SK-N-SH treated with all-trans-retinoic acid at 6 μM for 48 hours (cell line): ENCODE measurements around the gene DHX30.

Source experiments
- ARNTL ChIP-seq: fragments of 450-650 bp; formaldehyde crosslinking; IDR thresholded peaks from 2 replicates; pipeline ENCODE4 v1.5.0; 2020; ENCODE audit warnings: low read depth, mild to moderate bottlenecking, moderate library complexity, borderline replicate concordance
- PATZ1 ChIP-seq: fragments of 250-450 bp; sonication (Bioruptor Pico); IDR thresholded peaks from 2 replicates; pipeline ENCODE4 v1.8.0; 2020; ENCODE audit warnings: mild to moderate bottlenecking, moderate library complexity, borderline replicate concordance
- ZFP30 ChIP-seq: fragments of 450-650 bp; formaldehyde crosslinking; IDR thresholded peaks from 2 replicates; pipeline ENCODE4 v1.5.0; 2022; ENCODE audit warnings: mild to moderate bottlenecking, moderate library complexity
- ZNF8 ChIP-seq: fragments of 450-650 bp; formaldehyde crosslinking; IDR thresholded peaks from 2 replicates; pipeline ENCODE4 v1.5.0; 2020; ENCODE audit warnings: mild to moderate bottlenecking, moderate library complexity
- TF ChIP-seq, protein P1 (sequence below): fragments of 250-450 bp; sonication (Bioruptor Pico); IDR thresholded peaks from 2 replicates; pipeline ENCODE4 v1.5.0; 2020; ENCODE audit warnings: mild to moderate bottlenecking, moderate library complexity

- TF ChIP-seq ZNF8 (no peak), PATZ1 (CRISPR knock-in tag) (no peak), ZFP30 (CRISPR knock-in tag) (no peak), ARNTL (CRISPR knock-in tag) (no peak)
- TF ChIP-seq, protein P1, sequence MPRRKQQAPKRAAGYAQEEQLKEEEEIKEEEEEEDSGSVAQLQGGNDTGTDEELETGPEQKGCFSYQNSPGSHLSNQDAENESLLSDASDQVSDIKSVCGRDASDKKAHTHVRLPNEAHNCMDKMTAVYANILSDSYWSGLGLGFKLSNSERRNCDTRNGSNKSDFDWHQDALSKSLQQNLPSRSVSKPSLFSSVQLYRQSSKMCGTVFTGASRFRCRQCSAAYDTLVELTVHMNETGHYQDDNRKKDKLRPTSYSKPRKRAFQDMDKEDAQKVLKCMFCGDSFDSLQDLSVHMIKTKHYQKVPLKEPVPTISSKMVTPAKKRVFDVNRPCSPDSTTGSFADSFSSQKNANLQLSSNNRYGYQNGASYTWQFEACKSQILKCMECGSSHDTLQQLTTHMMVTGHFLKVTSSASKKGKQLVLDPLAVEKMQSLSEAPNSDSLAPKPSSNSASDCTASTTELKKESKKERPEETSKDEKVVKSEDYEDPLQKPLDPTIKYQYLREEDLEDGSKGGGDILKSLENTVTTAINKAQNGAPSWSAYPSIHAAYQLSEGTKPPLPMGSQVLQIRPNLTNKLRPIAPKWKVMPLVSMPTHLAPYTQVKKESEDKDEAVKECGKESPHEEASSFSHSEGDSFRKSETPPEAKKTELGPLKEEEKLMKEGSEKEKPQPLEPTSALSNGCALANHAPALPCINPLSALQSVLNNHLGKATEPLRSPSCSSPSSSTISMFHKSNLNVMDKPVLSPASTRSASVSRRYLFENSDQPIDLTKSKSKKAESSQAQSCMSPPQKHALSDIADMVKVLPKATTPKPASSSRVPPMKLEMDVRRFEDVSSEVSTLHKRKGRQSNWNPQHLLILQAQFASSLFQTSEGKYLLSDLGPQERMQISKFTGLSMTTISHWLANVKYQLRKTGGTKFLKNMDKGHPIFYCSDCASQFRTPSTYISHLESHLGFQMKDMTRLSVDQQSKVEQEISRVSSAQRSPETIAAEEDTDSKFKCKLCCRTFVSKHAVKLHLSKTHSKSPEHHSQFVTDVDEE (CRISPR knock-in tag) = no peak
Observed at GRCh38 chr3:47849186-47849698, 46.3 kb downstream of the DHX30 start.
